Body of pancreas (tissue), 4 donors: ENCODE results near the gene RASAL1.

ENCODE experiments used
- POLR2A ChIP-seq, 3 donors: fragments of 450-650 bp; IDR thresholded peaks; one replicate each; pipeline ENCODE4 v1.6.1; 2016; ENCODE audit warnings: antibody characterized with exemption in 3 of 3, mild to moderate bottlenecking in 2 of 3
- TF ChIP-seq, protein P1 (sequence below), 7 experiments: fragments of 450-650 bp in 4 of 7; fragments of 200-600 bp in 3 of 7; sonication (generic) in 3 of 7; IDR thresholded peaks; one replicate each; pipeline ENCODE4 v1.5.1; 2016 to 2019; ENCODE audit warnings: antibody characterized with exemption in 7 of 7

DNA sequence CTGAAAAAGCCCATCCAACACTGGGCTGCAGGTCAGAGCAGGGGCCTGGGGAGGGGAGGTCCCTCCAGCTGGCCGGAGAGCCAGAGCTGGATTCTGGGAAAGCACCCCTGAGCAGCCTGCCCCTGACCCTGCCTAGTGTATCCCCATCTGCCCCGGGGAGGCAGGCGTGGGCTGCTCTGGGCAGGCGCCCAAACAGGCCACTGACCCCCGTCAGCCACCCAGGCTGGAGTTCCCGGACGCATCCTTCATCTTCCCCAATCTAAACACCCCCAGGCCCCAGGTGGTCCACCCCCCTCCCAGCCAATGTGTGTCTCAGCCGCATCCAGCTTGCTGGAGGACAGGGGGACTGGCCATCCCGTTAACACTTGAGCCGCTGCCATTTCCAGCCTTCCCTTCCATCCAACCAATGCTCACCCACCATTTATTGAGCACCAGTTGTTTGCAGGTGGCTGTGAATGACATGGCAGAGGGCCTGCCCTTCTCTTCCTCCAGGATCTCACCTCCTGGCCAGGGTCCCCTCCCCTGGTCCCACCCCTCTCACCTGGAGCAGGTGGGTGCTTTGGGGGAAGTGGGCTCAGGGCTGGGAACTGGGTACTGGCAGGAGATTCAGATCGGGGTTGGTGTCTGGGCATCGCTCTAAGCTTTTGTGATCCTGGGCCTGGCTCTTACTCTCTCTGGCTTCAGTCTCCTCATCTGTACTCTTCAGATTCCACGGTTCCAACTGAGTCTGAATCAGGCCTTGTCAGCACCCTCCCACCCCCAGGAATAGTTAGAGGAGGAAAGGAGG is 79.8 kb downstream of the RASAL1 start:
- TF ChIP-seq, protein P1, sequence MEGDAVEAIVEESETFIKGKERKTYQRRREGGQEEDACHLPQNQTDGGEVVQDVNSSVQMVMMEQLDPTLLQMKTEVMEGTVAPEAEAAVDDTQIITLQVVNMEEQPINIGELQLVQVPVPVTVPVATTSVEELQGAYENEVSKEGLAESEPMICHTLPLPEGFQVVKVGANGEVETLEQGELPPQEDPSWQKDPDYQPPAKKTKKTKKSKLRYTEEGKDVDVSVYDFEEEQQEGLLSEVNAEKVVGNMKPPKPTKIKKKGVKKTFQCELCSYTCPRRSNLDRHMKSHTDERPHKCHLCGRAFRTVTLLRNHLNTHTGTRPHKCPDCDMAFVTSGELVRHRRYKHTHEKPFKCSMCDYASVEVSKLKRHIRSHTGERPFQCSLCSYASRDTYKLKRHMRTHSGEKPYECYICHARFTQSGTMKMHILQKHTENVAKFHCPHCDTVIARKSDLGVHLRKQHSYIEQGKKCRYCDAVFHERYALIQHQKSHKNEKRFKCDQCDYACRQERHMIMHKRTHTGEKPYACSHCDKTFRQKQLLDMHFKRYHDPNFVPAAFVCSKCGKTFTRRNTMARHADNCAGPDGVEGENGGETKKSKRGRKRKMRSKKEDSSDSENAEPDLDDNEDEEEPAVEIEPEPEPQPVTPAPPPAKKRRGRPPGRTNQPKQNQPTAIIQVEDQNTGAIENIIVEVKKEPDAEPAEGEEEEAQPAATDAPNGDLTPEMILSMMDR (IDR thresholded peaks at IDR 0.05) = no peak
- TF ChIP-seq POLR2A (IDR thresholded peaks at IDR 0.05) = no peak
